Skin epidermis (tissue), 12 donors: ENCODE data around the gene KRTAP5-1.

Experiments used
- H3K27ac ChIP-seq, 21 experiments: fragments of 200-600 bp; sonication (generic) in 11 of 21; one replicate each; pipeline ENCODE4 v1.5.0; 2020; ENCODE audit warnings: mild to moderate bottlenecking in 3 of 21, inconsistent platforms in 2 of 21, moderate library complexity in 2 of 21
- H3K4me3 ChIP-seq, 7 experiments: fragments of 200-600 bp; sonication (generic) in 2 of 7; one replicate each; pipeline ENCODE4 v1.5.0; 2020; ENCODE audit warnings: inconsistent platforms in 2 of 7, mild to moderate bottlenecking in 2 of 7, moderate library complexity in 1 of 7

KRTAP5-1 gene

DNA sequence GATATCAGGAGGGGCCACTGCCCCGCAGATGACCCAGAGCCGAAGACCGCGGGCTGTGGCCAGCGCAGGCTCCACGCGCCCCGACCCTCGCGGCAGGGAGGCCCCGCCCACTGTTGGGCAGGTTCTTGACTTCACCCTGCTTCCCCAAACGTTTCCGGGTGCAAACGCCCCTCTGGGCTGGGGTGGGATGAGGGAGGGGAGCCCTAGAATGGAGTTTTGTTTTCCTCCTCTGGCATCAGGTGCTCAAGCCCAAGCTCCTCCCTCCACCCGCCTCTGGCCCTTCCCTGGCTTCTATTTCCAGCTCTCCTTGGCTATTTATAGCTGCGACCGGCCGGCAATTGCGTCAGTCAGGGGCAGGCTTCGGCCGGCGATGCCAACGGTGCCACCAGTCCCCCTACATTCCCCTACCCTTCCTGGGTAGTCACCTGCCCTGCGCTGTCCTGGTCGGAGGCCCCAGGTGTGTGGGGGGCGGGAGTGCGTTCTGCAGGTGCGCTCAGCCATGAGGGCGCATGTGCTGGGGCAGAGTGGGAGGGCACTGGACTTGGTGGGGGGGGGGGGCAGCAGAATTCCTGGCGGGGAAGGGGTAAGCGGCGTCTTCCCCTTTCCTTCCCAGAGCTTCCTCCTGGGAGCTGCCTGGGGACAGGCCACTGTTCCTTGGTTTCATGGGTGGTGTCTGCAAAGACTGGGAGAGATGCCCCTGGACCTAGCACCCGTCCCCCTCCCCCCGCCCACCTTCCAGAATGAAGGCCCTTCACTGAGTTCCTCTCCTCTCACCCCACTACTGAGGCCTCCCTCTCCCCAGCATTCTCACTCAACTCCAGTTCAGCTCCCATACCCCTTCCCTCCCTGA is 36.6 kb downstream of the KRTAP5-1 start:
- Histone ChIP-seq H3K4me3 (peak overlapping the region in 1 of 7 experiments; percentile 3), H3K27ac (peak overlapping the region in 1 of 21 experiments; percentile 13)

DNA sequence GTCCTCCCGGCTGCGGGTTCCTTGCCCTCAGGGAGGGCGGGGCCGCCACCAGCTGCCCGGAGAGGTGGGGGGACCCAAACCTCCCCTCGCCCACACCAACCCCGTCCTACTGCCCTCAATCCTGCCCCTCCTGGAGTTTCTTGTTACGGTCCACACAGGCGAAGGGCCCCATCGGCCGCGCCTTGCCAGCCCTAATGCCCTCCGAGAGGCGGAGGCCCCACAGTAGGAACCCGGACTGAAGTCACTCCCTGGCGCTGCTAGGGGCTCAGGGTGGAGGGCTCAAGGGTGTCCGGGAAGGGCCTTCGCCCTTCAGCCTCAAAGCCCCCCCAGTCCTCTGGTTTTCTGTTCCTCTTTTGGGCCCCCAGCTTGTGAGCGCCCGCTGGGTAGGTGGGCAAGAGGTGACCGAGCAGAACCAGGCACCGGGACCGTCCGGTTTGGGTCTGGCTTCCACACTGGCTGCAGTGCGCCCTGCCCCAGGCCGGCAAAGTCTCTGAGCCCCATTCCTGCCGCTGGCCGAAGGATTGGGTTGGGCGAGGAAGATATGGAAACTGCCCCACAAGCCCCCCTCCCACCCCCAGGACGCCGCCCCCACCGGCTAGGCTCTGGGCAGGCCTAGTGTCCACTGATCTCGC is 37.5 kb downstream of the KRTAP5-1 start:
- peak overlapping the region in 1 of 21 experiments; percentile 11 for H3K27ac ChIP-seq
- peak overlapping the region in 5 of 7 experiments; percentile 5 to 37 (median 32) for H3K4me3 ChIP-seq

DNA sequence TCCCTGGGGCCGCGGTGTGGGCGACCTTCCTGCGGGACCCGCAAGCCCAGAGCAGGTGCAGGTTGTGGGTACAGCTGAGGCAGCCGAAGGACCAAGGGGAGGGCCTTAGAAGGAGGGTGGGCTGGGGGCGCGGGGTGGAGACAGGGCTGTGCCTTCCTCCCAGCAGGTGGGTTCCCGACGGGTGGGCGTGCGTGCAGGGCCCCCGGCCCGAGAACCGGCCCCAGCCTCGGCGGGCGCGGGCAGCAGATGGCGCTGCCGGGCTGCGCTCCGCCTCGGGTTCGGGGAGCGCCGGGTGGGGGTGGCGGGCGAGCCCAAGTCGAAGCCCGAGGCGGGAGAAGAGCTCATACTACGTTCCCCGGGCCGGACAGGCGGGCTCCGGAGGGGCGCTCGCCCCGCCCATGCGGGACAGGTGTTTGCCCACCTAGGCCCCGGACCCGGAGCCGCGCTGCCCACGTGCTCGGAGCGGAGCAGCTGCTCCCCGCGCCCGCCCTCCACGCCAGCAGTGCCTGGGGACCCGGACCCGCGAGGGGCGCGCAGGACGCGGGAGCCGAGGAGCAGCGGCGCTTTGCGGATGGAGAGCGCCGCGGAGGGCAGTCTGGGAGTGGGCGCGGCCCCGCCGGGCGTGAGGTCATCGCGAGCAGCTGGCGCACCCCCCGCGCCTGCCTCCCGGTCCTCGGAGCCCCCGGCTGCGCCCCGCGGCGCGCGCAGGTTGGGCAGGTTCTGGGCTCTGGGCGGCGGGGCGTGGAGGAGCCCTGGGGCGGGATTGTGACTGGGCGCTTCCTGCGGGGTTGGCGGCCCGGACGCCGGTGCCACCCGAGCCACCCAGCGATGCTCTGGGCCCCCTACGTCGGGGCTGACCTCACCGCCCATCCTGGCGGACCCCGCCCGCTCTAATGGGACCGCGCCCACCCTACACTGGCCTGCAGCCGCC is 38.3 kb downstream of the KRTAP5-1 start:
- peak overlapping the region in 6 of 7 experiments; percentile 5 to 37 (median 29) for H3K4me3 ChIP-seq
- peak overlapping the region in 2 of 21 experiments; percentile 6 to 11 for H3K27ac ChIP-seq

DNA sequence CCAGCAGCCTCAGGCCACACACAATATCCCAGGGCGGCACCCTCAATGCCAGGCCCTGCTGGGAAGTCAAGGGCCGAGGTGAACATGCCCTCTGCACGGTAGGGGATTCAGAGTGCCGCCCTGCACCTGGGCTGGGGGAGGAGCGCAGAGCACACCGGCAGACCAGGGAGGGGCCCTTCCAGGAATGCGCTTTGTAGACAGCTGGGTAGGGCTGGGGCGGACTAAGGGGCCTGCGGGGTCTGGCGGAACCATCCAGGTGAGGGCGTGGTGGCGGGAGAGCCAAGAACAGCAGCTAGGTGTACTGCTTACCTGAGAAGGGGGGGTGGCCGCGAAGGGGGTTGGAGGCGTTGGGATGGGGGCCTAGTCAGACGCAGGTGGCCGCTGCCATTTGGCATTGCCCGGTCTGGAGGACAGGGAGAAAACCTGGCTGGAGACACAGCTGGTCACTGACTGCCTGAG is 39.0 kb downstream of the KRTAP5-1 start:
- Histone ChIP-seq H3K27ac (no peak overlapping the region), H3K4me3 (peak overlapping the region in 2 of 7 experiments; percentile 35 to 37)

DNA sequence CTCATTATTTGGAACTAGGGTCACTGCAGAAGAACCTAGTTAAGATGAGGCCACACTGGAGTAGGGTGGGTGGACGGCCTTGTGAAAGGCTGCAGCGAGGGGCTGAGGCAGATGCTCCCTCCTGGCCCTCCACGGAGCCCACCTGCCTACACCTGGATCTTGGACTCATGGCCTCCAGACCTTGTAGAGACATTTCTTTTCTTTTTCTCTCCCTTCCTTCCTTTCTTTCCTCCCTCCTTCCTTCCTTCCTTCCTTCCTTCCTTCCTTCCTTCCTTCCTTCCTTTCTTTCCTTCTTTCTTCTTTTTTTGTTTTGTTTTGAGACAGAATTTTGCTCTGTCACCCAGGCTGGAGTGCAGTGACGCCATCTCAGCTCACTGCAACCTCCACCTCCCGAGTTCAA is 39.7 kb downstream of the KRTAP5-1 start:
- Histone ChIP-seq H3K4me3 (no peak overlapping the region), H3K27ac (no peak overlapping the region)

DNA sequence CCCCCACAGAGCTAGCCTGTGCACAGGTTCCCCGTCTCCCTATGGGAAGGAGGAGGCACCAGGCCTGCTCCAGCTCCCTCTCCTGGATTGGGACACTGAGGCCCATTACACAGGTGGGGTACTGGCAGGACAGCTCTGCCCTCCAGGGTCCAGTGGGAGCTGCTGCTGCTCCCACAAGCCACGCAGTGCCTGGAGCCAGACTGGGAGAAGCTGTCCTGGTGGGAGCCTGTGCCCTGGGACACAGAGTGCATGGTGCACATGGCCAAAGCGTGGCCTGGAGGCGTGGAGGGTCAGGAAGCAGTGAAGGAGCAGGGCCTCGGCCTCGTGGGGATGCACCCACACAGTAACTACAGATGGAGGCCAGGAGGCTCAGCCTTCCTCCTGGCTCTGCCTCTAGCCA is 40.5 kb downstream of the KRTAP5-1 start:
- Histone ChIP-seq H3K27ac (no peak overlapping the region), H3K4me3 (no peak overlapping the region)

DNA sequence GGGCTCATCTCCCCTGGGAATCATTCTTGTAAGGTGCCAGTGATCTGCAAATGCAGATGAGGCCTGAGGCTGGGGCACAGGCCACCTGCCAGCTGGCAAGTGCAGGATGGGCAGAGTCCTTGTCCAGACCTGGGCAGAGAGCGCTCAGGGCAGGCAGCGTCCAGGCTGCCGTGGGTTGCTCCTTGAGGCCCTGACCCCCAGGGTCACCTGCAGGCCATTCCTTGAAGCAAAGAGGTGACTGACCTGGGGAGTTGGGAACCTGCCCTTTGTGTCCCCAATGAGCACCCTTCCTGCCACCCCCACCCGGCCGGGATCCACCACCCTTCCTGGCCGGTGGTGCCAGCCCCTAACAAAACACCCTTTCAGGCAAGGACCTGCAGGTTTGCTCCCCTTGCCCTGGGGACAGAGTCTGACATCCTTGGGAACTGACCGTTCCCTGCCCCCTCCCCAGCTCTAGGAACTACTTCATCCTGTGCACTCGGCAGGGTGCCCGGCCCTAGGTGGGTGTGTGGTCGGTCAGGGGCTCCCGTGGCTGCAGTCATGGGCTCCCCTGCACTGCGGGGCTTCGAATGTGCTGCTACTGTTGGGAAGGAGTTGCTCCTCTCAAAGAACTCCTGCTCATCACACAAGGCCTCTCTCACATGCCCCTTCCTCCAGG is 41.3 kb downstream of the KRTAP5-1 start:
- Histone ChIP-seq H3K4me3 (no peak overlapping the region), H3K27ac (no peak overlapping the region)

DNA sequence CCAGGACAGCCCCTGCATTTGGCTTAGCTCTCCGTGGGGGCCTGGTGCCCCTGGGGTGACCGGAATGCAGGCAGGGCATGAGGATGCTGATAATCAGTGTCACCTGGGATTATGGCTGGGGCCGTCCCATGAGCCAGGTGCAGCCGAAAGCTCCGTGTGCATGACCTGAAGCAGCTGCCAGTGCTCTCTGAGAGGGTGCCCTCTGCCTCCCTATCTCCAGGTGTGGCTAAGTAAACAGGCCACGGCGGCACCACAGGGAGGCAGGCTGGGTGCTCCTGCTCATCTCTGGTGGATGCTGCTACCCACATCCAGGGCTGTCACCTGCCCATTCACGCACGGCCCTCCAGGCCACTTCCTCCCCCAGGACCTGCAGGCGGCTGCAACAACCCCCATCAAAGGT is 42.8 kb downstream of the KRTAP5-1 start:
- no peak overlapping the region for H3K27ac ChIP-seq
- H3K4me3 ChIP-seq, result no peak overlapping the region

DNA sequence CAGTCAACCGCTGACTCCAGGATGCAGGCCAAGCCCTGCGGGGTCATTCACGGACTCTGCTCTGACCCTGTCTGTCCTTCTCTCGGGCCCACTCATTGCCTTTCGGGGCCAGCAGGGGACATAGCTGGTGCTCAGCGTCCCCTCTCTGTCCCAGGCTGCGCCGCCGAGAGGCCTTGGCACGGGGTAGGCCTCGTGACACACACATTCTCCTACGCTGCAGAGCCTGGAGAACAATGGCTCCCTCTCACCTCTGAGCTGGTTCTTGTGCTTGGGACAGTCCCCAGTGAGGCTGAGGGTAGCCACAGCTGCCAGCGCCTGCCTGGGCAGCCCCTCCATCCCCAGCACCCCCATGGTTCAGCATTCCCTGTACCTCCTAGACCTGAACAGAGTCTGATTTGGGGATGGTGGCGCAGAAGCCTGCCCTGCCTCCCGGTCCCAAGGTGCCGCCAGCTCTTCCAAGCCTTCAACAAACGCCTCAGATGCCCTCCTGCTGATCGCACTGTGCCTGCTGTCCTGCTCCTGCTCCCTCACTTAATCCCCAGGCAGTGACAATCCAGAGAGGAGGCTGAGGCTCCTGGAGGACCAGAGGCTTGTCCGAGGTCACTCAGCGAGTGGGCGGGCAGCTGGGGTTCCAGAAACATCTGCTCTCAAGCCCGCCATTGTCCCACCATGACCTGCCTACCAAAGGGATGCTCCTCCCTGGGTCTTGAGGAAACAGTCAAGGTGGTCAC is 43.4 kb downstream of the KRTAP5-1 start:
- peak overlapping the region in 1 of 21 experiments; percentile 14 for H3K27ac ChIP-seq
- no peak overlapping the region for H3K4me3 ChIP-seq

DNA sequence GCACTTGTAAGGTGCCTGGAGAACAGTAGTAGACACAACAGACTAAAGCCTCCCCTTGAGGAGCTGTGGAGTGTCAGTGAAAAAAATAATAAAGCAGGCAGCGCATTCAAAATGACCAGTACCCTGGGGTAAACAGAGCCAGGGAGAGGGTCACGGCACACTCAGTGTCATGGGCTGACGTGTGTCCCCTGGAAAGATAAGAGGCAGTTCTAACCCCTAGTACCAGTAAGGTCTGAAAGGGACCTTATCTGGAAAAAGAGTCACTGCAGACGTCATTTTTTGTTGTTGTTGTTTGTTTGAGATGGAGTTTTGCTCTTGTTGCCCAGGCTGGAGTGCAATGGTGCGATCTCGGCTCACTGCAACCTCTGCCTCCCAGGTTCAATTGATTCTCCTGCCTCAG is 45.0 kb downstream of the KRTAP5-1 start:
- H3K4me3 ChIP-seq, result no peak overlapping the region
- no peak overlapping the region for H3K27ac ChIP-seq

DNA sequence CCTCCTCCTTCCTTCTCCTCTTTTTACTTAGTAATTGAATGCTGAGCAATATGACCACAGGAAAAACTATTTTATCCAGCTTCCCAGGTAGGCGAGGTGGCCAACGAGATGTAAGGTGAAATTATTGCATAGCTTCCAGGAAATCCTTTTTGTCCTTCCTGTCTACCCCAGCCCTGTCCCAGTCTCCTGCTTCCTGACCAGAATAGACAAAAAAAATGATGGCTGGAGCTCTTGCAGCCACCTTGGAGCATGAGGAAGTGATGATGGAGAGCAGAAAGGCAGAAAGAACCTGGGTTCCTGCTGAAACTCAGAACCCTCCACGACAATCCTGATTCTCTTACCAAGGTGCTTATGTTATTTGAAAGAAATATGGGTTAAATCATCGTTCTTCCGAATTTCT is 46.9 kb downstream of the KRTAP5-1 start:
- H3K4me3 ChIP-seq, result no peak overlapping the region

DNA sequence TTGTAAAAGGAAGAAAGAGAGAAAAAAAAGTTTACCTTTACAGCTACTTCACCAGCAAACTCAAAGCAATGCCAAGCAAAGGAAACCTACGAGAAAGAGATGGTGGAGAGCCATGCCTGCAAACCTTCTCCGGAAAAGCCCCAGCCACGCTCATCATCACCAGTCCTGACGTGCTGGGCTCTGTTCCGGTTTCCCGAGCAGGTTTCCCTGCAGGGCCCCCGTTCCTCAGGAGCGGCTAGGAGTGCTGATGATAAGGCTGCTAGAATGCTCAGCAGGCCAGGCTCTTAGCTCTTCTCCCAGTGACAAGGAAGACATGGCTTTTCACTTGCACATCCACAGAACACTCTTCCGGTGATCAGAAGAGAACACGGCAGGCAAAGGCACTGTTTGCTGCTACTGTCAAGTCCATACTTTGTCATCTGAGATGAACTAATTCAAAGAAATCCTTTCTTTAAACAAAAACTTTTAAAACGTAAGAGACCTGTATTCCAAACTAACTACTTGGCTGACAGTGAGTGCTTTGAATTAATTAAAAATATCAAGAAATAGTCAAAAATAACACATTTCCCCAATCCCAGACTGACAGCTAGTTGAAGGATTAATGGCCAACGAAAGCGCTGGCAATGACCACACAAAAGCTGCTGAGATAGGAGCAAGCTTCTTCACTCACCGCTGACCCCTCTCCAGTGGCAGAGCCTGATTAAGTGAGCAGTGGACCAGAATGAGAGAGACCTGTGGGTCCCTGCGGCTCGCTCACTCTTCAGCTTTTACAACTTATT is 48.8 kb downstream of the KRTAP5-1 start:
- Histone ChIP-seq H3K4me3 (no peak overlapping the region), H3K27ac (peak overlapping the region in 1 of 21 experiments; percentile 2)

More for the DNA sequence above, 46.9 kb downstream of the KRTAP5-1 start:
- no peak overlapping the region for H3K27ac ChIP-seq

DNA sequence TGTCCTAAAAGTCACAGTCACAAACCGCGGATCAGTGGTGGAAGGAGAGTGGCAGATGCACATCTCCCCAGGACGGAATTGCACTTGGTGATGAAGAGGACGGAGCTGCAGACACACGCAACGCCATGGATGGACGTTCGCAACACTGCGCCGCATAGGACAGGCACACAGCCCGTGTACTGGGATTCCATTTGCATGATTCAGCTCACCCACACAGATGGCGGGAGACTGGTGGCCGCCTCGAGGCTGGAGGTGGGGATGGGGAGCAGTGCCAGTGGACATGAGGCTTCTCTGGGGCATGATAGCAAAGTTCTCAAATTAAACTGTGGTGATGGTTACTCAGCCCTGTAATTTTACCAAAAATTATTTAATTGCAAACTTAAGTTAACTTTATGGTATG is 50.4 kb downstream of the KRTAP5-1 start:
- Histone ChIP-seq H3K4me3 (no peak overlapping the region), H3K27ac (peak overlapping the region in 6 of 21 experiments; percentile 1 to 24 (median 15))
